DOHH2 (cell line): ENCODE data around the gene TGFBRAP1.

Source experiments
- EZH2phosphoT487 ChIP-seq: fragments of 200-600 bp; sonication (generic); IDR thresholded peaks from 2 replicates; pipeline ENCODE4 v1.6.1; 2017; ENCODE audit warnings: borderline replicate concordance, mild to moderate bottlenecking, antibody characterized with exemption, low read length, moderate library complexity, mixed read lengths
- TF ChIP-seq, protein P1 (sequence below): fragments of 200-600 bp; sonication (generic); IDR thresholded peaks from one replicate; pipeline ENCODE4 v1.5.1; 2014; ENCODE audit warnings: antibody characterized with exemption, mild to moderate bottlenecking, low read depth, low read length; ENCODE audit not compliant: poor library complexity, severe bottlenecking

DNA sequence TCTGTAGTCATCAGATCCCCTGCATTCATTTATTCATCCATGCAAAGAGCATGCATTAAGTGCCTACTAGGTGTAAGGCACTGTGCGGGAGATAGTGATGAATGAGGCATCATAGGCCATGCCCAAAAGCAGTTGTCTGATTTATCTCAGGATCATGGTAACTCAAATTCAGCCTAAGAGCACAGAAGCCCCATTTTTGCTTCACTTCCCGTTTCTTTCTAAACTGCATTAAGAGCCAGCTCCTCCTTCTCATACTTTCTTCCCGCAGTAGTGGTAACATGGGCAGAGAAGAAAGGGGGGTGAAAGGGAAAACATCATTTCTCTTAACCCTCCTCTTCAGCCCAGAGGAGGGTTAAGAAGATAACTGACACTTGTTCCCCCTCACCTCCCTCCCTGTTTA is 85.1 kb downstream of the TGFBRAP1 start:
- TF ChIP-seq, protein P1, sequence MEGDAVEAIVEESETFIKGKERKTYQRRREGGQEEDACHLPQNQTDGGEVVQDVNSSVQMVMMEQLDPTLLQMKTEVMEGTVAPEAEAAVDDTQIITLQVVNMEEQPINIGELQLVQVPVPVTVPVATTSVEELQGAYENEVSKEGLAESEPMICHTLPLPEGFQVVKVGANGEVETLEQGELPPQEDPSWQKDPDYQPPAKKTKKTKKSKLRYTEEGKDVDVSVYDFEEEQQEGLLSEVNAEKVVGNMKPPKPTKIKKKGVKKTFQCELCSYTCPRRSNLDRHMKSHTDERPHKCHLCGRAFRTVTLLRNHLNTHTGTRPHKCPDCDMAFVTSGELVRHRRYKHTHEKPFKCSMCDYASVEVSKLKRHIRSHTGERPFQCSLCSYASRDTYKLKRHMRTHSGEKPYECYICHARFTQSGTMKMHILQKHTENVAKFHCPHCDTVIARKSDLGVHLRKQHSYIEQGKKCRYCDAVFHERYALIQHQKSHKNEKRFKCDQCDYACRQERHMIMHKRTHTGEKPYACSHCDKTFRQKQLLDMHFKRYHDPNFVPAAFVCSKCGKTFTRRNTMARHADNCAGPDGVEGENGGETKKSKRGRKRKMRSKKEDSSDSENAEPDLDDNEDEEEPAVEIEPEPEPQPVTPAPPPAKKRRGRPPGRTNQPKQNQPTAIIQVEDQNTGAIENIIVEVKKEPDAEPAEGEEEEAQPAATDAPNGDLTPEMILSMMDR: no peak
- no peak for TF ChIP-seq EZH2phosphoT487
